Fibroblast of lung (primary cell): ENCODE data around the gene C1QTNF9B. TPM values are rescaled to one million over a fixed set of nuclear protein-coding genes. Genes with fewer than 3 reads are reported as not detected.

Experiments used
- DNase-seq, 2 donors: peaks; one replicate each; pipeline versions ENCODE4 v3.0.0 to v3.0.0-alpha.2; 2010; ENCODE audit warnings: low read depth in 2 of 2
- H2AFZ ChIP-seq: 2 replicates; pipeline ENCODE4 v1.5.1; 2012; ENCODE audit warnings: low read length, control low read depth, inconsistent platforms
- H3K27ac ChIP-seq: 2 replicates; pipeline ENCODE4 v1.5.1; 2011; ENCODE audit warnings: low read length, control low read depth; ENCODE audit not compliant: insufficient read depth
- H3K27me3 ChIP-seq: 2 replicates; pipeline ENCODE4 v1.5.1; 2011; ENCODE audit warnings: mild to moderate bottlenecking, low read length; ENCODE audit not compliant: control insufficient read depth, insufficient read depth
- H3K36me3 ChIP-seq: 2 replicates; pipeline ENCODE4 v1.5.1; 2011; ENCODE audit warnings: low read length; ENCODE audit not compliant: control insufficient read depth, insufficient read depth
- H3K4me1 ChIP-seq: 2 replicates; pipeline ENCODE4 v1.5.1; 2011; ENCODE audit warnings: low read length; ENCODE audit not compliant: control insufficient read depth, insufficient read depth; ENCODE audit errors: extremely low read depth
- H3K4me2 ChIP-seq: 2 replicates; pipeline ENCODE4 v1.5.1; 2011; ENCODE audit warnings: low read length, control low read depth; ENCODE audit not compliant: insufficient read depth; ENCODE audit errors: extremely low read depth
- H3K4me3 ChIP-seq, 4 experiments: fragments of 200-600 bp in 1 of 4; sonication (generic) in 1 of 4; replicated peaks in 1 of 4; 2 replicates each; pipeline ENCODE4 v1.5.1; 2011 to 2016; ENCODE audit warnings: low read length in 4 of 4, low read depth in 3 of 4, mild to moderate bottlenecking in 3 of 4, control low read depth in 2 of 4, inconsistent platforms in 1 of 4, mixed read lengths in 1 of 4; ENCODE audit not compliant: insufficient read depth in 1 of 4; ENCODE audit errors: control extremely low read depth in 1 of 4
- H3K79me2 ChIP-seq: 2 replicates; pipeline ENCODE4 v1.5.1; 2012; ENCODE audit warnings: mild to moderate bottlenecking, low read length, inconsistent platforms; ENCODE audit not compliant: control insufficient read depth, insufficient read depth
- H3K9ac ChIP-seq: 2 replicates; pipeline ENCODE4 v1.5.1; 2011; ENCODE audit warnings: mild to moderate bottlenecking, low read length, control low read depth; ENCODE audit not compliant: insufficient read depth
- H3K9me3 ChIP-seq: 2 replicates; pipeline ENCODE4 v1.5.1; 2012; ENCODE audit warnings: low read depth, low read length; ENCODE audit not compliant: control insufficient read depth, insufficient read depth
- H4K20me1 ChIP-seq: 2 replicates; pipeline ENCODE4 v1.5.1; 2011; ENCODE audit warnings: low read length; ENCODE audit not compliant: control insufficient read depth, insufficient read depth; ENCODE audit errors: extremely low read depth
- EZH2 ChIP-seq: IDR thresholded peaks from 2 replicates; pipeline ENCODE4 v1.5.1; 2012; ENCODE audit warnings: low read length, control low read depth, mild to moderate bottlenecking; ENCODE audit errors: missing control alignments
- polyA plus RNA-seq, 2 donors: library from polyadenylated mRNA; depleted of rRNA in 1 of 2; stranded (reverse) in 1 of 2; unstranded in 1 of 2; fragments of >200 nt; gene quantifications; 2 replicates each; pipeline ENCODE4 v1.2.1, GENCODE V29; 2011 to 2012; ENCODE audit warnings: missing spikeins in 1 of 2
- total RNA-seq: library from RNA; depleted of rRNA; stranded (reverse); fragments of >200 nt; gene quantifications from 2 replicates; pipeline ENCODE4 v1.2.1, GENCODE V29; 2014
- TF ChIP-seq, protein P1 (sequence below), 2 donors: IDR thresholded peaks in 1 of 2; conservative IDR thresholded peaks in 1 of 2; 1 replicate in 1 of 2; 2 replicates in 1 of 2; pipeline ENCODE4 v1.5.1; 2011 to 2012; ENCODE audit warnings: low read length in 2 of 2, control low read depth in 1 of 2, inconsistent platforms in 1 of 2, low read depth in 1 of 2, mild to moderate bottlenecking in 1 of 2

Gene C1QTNF9B
- total and polyA plus RNA-seq, 2 donors (not counting 1 experiment from before 2014, with no cell fraction given), result 0.83 to 1.1 TPM

DNA sequence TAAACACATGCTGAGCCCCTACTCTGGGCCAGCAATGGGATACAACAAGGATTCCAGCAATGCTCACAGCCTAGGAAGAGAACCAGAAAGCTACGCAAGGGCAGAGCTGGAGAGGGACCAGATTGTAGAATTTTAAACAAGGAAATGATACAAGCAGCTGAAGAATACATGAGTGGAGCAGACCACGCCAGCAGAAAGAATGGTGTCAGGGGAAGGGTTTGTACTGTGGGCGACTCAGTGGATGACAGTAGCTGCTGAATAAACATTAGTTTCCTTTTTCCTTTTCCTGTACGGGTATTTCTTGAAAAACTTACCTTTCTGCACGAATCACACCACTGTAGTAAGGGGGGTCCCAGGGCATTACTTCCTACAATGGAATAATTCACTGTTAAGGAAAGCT lies 38.8 kb downstream of the C1QTNF9B start:
- no peaks in the 10 kb centered on the region for H3K36me3 ChIP-seq
- no peak overlapping the region for H3K27ac ChIP-seq
- H3K4me1 ChIP-seq, result no peaks in the 10 kb centered on the region
- no peaks in the 10 kb centered on the region for H3K79me2 ChIP-seq
- no peak overlapping the region for H3K9ac ChIP-seq
- H4K20me1 ChIP-seq, result no peaks in the 10 kb centered on the region
- peak in 1 of 2 donors; percentile 31 for DNase-seq
- peak overlapping the region; percentile 4 for H2AFZ ChIP-seq
- no peaks in the 10 kb centered on the region for H3K9me3 ChIP-seq
- peak overlapping the region; percentile 20 for H3K4me2 ChIP-seq
- no peak overlapping the region for H3K4me3 ChIP-seq
- no peaks in the 10 kb centered on the region for H3K27me3 ChIP-seq
- TF ChIP-seq, protein P1, sequence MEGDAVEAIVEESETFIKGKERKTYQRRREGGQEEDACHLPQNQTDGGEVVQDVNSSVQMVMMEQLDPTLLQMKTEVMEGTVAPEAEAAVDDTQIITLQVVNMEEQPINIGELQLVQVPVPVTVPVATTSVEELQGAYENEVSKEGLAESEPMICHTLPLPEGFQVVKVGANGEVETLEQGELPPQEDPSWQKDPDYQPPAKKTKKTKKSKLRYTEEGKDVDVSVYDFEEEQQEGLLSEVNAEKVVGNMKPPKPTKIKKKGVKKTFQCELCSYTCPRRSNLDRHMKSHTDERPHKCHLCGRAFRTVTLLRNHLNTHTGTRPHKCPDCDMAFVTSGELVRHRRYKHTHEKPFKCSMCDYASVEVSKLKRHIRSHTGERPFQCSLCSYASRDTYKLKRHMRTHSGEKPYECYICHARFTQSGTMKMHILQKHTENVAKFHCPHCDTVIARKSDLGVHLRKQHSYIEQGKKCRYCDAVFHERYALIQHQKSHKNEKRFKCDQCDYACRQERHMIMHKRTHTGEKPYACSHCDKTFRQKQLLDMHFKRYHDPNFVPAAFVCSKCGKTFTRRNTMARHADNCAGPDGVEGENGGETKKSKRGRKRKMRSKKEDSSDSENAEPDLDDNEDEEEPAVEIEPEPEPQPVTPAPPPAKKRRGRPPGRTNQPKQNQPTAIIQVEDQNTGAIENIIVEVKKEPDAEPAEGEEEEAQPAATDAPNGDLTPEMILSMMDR (conservative IDR thresholded peaks at IDR 0.05 in 1 of 2, IDR thresholded peaks at IDR 0.05 in 1 of 2; ENCODE audit: low read depth in 1 of 2, low read length in 2 of 2), result no peak

GRCh38 chr13:23856008-23856750 lies 41.1 kb downstream of the C1QTNF9B start:
- H3K27ac ChIP-seq, result no peak overlapping the region
- DNase-seq, result no peak
- H3K79me2 ChIP-seq, result no peaks in the 10 kb centered on the region
- H3K9me3 ChIP-seq, result no peaks in the 10 kb centered on the region
- no peak overlapping the region for H2AFZ ChIP-seq
- H3K36me3 ChIP-seq, result peaks cover 4% of the 10 kb centered on the region
- H3K27me3 ChIP-seq, result no peaks in the 10 kb centered on the region
- H3K9ac ChIP-seq, result no peak overlapping the region
- TF ChIP-seq, protein P1 (conservative IDR thresholded peaks at IDR 0.05 in 1 of 2, IDR thresholded peaks at IDR 0.05 in 1 of 2; ENCODE audit: low read depth in 1 of 2, low read length in 2 of 2), result no peak
- TF ChIP-seq EZH2, result no peak
- H3K4me2 ChIP-seq, result no peak overlapping the region
- no peak overlapping the region for H3K4me3 ChIP-seq
- no peaks in the 10 kb centered on the region for H4K20me1 ChIP-seq
- H3K4me1 ChIP-seq, result no peaks in the 10 kb centered on the region

DNA sequence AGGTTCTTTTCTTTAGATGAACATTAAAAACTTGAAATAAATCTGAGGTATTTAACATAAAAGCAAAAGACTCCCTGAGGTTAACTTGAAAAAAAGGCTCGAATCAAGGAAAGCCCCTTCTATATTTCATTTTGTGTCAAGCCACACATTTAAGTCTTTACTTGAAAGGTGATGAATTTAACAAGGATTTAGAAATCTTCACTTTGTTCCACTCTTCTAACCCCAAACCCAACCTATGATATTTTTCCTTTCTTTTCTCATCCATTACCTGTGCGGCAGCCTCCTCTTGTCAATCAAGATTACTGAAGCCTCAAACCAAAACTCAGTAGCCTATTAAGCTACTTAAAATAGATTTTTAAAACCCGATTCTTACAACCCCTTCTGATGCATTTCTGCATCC lies 41.9 kb downstream of the C1QTNF9B start:
- Histone ChIP-seq H3K4me1 (no peaks in the 10 kb centered on the region), H3K27ac (no peak overlapping the region), H3K36me3 (peaks cover 4% of the 10 kb centered on the region), H3K4me2 (no peak overlapping the region), H4K20me1 (no peaks in the 10 kb centered on the region), H3K79me2 (no peaks in the 10 kb centered on the region), H3K9me3 (no peaks in the 10 kb centered on the region), H3K27me3 (no peaks in the 10 kb centered on the region), H3K4me3 (no peak overlapping the region), H3K9ac (no peak overlapping the region), H2AFZ (no peak overlapping the region)
- TF ChIP-seq EZH2, result no peak
- TF ChIP-seq, protein P1 (conservative IDR thresholded peaks at IDR 0.05 in 1 of 2, IDR thresholded peaks at IDR 0.05 in 1 of 2; ENCODE audit: low read depth in 1 of 2, low read length in 2 of 2), result no peak
- DNase-seq, result no peak
